Measurements from ENCODE around the gene RB1. TPM values are rescaled to one million over a fixed set of nuclear protein-coding genes. Genes with fewer than 3 reads are reported as not detected.

RB1 gene
- total RNA-seq, 2 donors from 2014 or later = 42.1 to 43.7 TPM

DNA sequence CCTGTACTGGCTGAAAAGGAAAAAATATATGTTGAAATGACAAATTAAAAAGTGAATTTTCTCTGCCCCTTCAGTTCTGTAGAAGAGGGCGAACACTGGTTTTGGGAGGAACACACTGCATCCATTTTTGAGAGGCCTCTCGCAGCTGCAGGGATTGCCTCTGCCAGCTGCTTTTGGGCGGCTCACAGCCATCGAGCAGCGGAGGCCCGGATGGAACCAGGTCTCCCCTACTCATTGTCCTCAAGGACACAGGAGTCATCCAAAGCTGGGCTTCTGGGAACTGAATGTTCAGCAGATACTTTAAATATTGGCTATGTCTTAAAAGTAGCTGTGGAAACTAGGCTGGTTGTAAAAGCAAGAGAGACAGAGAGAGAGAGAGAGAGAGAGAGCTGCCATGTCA lies 212.2 kb downstream of the RB1 start:
- Histone ChIP-seq H3K27me3 (replicated peaks; ENCODE audit: insufficient read depth) (no peaks in the 10 kb centered on the region), H3K4me1 (replicated peaks) (no peaks in the 10 kb centered on the region), H3K4me3 (no peak overlapping the region), H3K36me3 (no peaks in the 10 kb centered on the region), H3K9me3 (no peaks in the 10 kb centered on the region), H3K27ac (no peak overlapping the region)
- no peak for DNase-seq (ENCODE audit: low spot score)
- intact Hi-C loops (cut with DNase I) = no loop called here
- no peak for TF ChIP-seq POLR2AphosphoS5 (IDR thresholded peaks at IDR 0.05)
- TF ChIP-seq, protein P1, sequence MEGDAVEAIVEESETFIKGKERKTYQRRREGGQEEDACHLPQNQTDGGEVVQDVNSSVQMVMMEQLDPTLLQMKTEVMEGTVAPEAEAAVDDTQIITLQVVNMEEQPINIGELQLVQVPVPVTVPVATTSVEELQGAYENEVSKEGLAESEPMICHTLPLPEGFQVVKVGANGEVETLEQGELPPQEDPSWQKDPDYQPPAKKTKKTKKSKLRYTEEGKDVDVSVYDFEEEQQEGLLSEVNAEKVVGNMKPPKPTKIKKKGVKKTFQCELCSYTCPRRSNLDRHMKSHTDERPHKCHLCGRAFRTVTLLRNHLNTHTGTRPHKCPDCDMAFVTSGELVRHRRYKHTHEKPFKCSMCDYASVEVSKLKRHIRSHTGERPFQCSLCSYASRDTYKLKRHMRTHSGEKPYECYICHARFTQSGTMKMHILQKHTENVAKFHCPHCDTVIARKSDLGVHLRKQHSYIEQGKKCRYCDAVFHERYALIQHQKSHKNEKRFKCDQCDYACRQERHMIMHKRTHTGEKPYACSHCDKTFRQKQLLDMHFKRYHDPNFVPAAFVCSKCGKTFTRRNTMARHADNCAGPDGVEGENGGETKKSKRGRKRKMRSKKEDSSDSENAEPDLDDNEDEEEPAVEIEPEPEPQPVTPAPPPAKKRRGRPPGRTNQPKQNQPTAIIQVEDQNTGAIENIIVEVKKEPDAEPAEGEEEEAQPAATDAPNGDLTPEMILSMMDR (IDR thresholded peaks at IDR 0.05) = no peak
- TF ChIP-seq POLR2A (IDR thresholded peaks at IDR 0.05) = no peak
- WGBS = 87% methylated on average over 6 of the region's 6 CpGs

DNA sequence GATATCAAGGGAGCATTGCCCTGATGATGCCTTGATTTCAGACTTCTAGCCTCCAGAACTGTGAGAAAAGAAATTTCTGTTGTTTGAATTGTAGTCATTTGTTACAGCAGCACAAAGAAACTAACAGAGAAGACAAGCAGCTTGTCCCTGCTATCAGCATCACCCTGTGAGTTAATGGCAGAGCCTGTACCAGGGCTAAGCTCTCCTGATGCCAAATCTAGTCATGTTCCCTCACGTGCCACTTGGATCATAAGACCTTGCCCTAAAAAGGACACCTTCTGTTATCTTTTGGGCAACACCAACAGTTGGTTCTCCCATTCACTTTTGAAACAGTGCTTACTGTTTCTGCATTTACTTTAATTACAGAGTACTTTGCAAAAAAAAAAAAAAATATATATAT lies 214.5 kb downstream of the RB1 start:
- Histone ChIP-seq H3K4me1 (replicated peaks) (no peaks in the 10 kb centered on the region), H3K27me3 (replicated peaks; ENCODE audit: insufficient read depth) (no peaks in the 10 kb centered on the region), H3K36me3 (no peaks in the 10 kb centered on the region), H3K9me3 (no peaks in the 10 kb centered on the region), H3K27ac (no peak overlapping the region), H3K4me3 (no peak overlapping the region)
- intact Hi-C loops (cut with DNase I) = no loop called here
- no peak for DNase-seq (ENCODE audit: low spot score)
- WGBS = 86% methylated on average over 1 of the region's 1 CpG
- TF ChIP-seq POLR2A (IDR thresholded peaks at IDR 0.05) = no peak
- TF ChIP-seq, protein P1 (IDR thresholded peaks at IDR 0.05) = no peak
- TF ChIP-seq POLR2AphosphoS5 (IDR thresholded peaks at IDR 0.05) = no peak

DNA sequence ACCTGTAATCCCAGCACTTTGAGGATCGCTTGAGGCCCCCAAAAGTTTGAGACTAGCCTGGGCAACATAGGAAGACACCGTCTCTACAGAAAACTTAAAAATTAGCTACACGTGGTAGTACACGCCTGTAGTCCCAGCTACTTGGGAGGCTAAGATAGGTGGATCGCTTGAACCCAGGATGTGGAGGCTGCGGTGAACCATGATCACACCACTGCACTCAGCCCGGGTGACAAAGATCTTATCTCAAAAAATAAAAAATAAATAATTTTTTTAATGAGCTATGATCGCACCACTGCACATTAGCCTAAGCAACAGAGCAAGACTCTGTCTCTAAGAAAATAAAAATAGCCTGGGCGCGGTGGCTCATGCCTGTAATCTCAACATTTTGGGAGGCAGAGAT lies 222.7 kb downstream of the RB1 start:
- Histone ChIP-seq H3K4me3 (no peak overlapping the region), H3K27ac (no peak overlapping the region), H3K27me3 (replicated peaks; ENCODE audit: insufficient read depth) (no peaks in the 10 kb centered on the region), H3K4me1 (replicated peaks) (no peaks in the 10 kb centered on the region), H3K9me3 (no peaks in the 10 kb centered on the region), H3K36me3 (no peaks in the 10 kb centered on the region)
- 96% methylated on average over 10 of the region's 10 CpGs for WGBS
- intact Hi-C loops (cut with DNase I) = no loop called here
- no peak for TF ChIP-seq POLR2AphosphoS5 (IDR thresholded peaks at IDR 0.05)
- TF ChIP-seq, protein P1 (IDR thresholded peaks at IDR 0.05) = no peak
- no peak for TF ChIP-seq POLR2A (IDR thresholded peaks at IDR 0.05)
- no peak for DNase-seq (ENCODE audit: low spot score)

DNA sequence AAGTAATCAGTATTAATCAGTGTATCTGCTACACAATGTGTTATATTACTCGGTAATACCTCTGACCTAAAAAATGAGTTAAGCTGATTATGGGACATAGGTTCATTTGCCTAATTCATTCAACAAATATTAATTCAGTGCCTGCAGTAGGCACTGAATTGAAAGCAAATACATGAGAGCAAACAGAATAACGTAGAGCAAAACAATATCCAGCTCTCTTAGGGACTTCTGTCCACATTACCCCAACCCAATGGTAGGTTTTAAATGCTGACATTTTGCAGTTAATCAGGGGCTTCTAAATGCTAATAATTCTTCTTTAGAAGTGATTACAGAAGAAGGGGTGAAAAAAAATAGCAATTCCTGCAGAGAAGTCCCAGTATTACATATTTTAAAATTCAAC lies 224.4 kb downstream of the RB1 start:
- H3K27ac ChIP-seq = peak overlapping the region in 1 of 2 donors; percentile 9
- no peaks in the 10 kb centered on the region for H3K36me3 ChIP-seq
- H3K27me3 ChIP-seq (replicated peaks; ENCODE audit: insufficient read depth) = no peaks in the 10 kb centered on the region
- WGBS = 53% methylated on average over 2 of the region's 2 CpGs
- H3K4me3 ChIP-seq = no peak overlapping the region
- no peaks in the 10 kb centered on the region for H3K4me1 ChIP-seq (replicated peaks)
- no peak for DNase-seq (ENCODE audit: low spot score)
- intact Hi-C loops (cut with DNase I) = no loop called here
- TF ChIP-seq, protein P1 (IDR thresholded peaks at IDR 0.05) = no peak
- no peak for TF ChIP-seq POLR2AphosphoS5 (IDR thresholded peaks at IDR 0.05)
- no peak for TF ChIP-seq POLR2A (IDR thresholded peaks at IDR 0.05)
- H3K9me3 ChIP-seq = no peaks in the 10 kb centered on the region

DNA sequence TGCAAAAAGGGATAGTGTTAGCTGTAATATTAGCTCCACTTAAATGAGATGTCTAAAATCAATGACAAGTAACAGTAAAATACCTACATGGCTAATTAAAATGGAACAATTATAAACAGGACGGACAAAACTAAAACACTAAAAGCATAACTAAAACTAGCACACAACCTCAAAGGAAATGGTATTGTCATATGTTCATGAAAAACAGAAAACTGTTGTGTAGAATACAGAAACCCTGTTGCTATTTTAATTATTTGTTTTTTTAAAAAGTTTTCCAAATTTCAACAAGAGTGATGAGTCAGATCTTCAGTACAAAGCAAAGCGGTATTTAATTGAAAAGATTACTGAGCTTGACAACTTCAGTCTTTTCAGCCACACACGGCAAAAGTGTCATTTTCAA lies 225.2 kb downstream of the RB1 start:
- no peak for DNase-seq (ENCODE audit: low spot score)
- Histone ChIP-seq H3K27me3 (replicated peaks; ENCODE audit: insufficient read depth) (no peaks in the 10 kb centered on the region), H3K4me3 (no peak overlapping the region), H3K36me3 (no peaks in the 10 kb centered on the region), H3K4me1 (replicated peaks) (no peaks in the 10 kb centered on the region), H3K27ac (no peak overlapping the region), H3K9me3 (no peaks in the 10 kb centered on the region)
- intact Hi-C loops (cut with DNase I) = no loop called here
- TF ChIP-seq, protein P1 (IDR thresholded peaks at IDR 0.05) = no peak
- WGBS = 80% methylated on average over 3 of the region's 3 CpGs
